ENCODE data around the gene ADI1.

The ADI1 gene

DNA sequence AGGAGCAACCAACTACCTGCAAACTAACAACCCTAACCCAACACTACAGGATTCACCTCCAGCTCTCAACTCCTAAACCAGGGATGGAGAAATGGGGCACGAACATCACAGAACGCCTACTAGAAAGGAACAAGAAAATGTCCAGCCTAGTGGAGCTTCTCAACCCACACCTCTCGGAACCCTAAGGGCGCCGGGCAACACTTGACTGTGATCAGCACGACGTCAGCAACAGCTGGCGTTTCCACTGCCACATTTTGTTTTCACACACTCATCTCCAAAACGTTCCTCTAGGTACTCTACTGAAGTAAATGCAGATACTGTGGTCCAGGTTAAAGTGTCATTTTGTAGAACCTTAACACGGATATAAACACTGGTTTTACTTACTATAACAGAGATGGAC, 34.6 kb upstream of the ADI1 start:
- no peak overlapping the region for H3K4me3 ChIP-seq (replicated peaks; ENCODE audit: low read depth, low read length)
- DNase-seq (ENCODE audit: extremely low read depth, low read depth): no peak
- TF ChIP-seq CTCF (IDR thresholded peaks at IDR 0.05; ENCODE audit: low read depth, low read length, missing control alignments): no peak

DNA sequence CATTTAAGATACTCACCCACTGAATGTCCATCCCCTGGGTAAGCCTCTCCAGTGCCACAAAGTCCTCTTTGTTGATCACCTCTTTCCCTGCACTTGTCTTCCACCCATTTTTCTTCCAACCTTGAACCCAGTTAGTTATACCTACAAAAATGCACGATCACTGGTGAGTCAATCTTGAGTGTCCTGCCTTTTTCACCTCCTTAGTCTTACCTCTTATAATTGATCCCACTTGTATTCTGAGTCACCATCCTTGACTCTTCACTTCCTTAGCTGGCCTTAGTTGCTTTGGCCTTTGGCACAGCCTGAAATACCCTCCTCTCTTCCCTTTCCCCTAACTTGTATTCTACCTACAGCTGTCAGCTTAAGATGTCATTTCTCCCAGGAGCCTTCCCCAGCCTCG, 28.6 kb upstream of the ADI1 start:
- DNase-seq (ENCODE audit: extremely low read depth, low read depth): no peak
- TF ChIP-seq CTCF (IDR thresholded peaks at IDR 0.05; ENCODE audit: low read depth, low read length, missing control alignments): no peak
- H3K4me3 ChIP-seq (replicated peaks; ENCODE audit: low read depth, low read length): no peak overlapping the region

DNA sequence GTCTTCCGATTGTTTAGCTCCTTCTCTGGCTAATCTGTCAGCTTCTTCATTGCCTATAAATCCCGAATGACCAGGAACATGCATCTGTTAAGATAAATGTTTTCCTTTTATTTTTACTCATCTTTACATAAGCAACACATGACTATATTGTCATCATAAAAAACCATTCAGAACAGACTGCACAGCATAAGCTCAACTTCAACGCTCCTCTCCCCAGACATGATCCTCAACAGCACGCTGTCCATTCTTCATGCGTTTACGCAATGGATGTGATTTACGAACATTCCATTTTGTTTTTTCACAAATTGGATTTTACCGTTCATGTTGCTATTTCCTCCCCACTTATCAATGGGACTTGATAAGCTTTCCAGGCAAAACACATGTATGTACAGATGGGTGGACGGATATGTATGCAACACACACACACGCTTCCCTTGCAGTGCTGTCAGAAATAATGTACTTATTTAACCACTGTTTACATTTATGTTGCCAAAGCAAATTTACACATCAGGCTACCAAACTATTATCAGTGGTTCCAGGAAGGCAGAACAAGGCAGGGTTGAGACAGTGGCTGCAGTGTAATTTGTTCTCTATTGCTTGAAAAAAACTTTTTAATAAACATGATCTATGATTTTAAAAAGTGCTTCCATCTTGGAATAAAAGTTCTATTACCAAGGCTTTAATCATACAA, 26.6 kb upstream of the ADI1 start:
- no peak overlapping the region for H3K4me3 ChIP-seq (replicated peaks; ENCODE audit: low read depth, low read length)
- TF ChIP-seq CTCF (IDR thresholded peaks at IDR 0.05; ENCODE audit: low read depth, low read length, missing control alignments): no peak
- no peak for DNase-seq (ENCODE audit: extremely low read depth, low read depth)

- H3K4me3 ChIP-seq (replicated peaks; ENCODE audit: low read depth, low read length): no peak overlapping the region
- no peak for TF ChIP-seq CTCF (IDR thresholded peaks at IDR 0.05; ENCODE audit: low read depth, low read length, missing control alignments)
- no peak for DNase-seq (ENCODE audit: extremely low read depth, low read depth)
These were observed 23.8 kb upstream of the ADI1 start for GRCh38 chr2:3543023-3543683.

GRCh38 chr2:3542107-3542506, 22.8 kb upstream of the ADI1 start:
- no peak for TF ChIP-seq CTCF (IDR thresholded peaks at IDR 0.05; ENCODE audit: low read depth, low read length, missing control alignments)
- no peak overlapping the region for H3K4me3 ChIP-seq (replicated peaks; ENCODE audit: low read depth, low read length)
- DNase-seq (ENCODE audit: extremely low read depth, low read depth): no peak

DNA sequence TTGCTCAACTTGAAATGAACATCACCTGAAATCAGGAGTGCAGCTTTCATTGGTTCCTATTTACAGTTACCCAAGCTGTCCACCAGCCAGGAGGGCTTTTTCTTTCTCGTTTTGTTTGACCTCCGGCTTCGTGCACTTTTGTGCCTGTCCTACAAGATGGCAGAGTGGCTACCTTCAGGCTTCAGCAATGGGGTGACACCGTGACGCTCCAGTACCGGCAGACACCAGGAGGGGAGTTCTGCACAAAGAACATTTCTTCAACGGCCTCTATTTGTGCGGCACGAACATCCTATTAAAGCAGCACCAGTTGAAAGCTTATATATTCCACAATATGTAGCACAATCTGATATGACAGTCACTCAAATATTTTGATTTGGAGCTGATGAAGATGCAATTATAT, 20.5 kb upstream of the ADI1 start:
- H3K4me3 ChIP-seq (replicated peaks; ENCODE audit: low read depth, low read length): no peak overlapping the region

More for the DNA sequence above, 20.5 kb upstream of the ADI1 start:
- no peak for DNase-seq (ENCODE audit: extremely low read depth, low read depth)
- TF ChIP-seq CTCF (IDR thresholded peaks at IDR 0.05; ENCODE audit: low read depth, low read length, missing control alignments): no peak

Measured in HFF-Myc (cell line).